Measurements from ENCODE around the gene AFMID. TPM values are rescaled to one million over a fixed set of nuclear protein-coding genes. Genes with fewer than 3 reads are reported as not detected.

AFMID gene
- total and polyA plus RNA-seq, 2 of the 13 experiments (the other 11 are each of a cell fraction or from before 2014, with no cell fraction given): 249 to 270 TPM

GRCh38 chr17:78253946-78254672, 66.9 kb downstream of the AFMID start (continued):
- TF ChIP-seq ZBTB44 (CRISPR knock-in tag; IDR thresholded peaks at IDR 0.05): peak; percentile 69; the same call in 1 of the 2 replicates
- TF ChIP-seq GFI1 (CRISPR knock-in tag; IDR thresholded peaks at IDR 0.05; ENCODE audit: borderline replicate concordance): peak; percentile 39; the same call in 1 of the 2 replicates
- TF ChIP-seq ZNF780A (CRISPR knock-in tag; IDR thresholded peaks at IDR 0.05): no peak
- peak; percentile 89 for TF ChIP-seq BCL6 (CRISPR knock-in tag; IDR thresholded peaks at IDR 0.05)
- TF ChIP-seq, protein P1, sequence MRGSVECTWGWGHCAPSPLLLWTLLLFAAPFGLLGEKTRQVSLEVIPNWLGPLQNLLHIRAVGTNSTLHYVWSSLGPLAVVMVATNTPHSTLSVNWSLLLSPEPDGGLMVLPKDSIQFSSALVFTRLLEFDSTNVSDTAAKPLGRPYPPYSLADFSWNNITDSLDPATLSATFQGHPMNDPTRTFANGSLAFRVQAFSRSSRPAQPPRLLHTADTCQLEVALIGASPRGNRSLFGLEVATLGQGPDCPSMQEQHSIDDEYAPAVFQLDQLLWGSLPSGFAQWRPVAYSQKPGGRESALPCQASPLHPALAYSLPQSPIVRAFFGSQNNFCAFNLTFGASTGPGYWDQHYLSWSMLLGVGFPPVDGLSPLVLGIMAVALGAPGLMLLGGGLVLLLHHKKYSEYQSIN (CRISPR knock-in tag; IDR thresholded peaks at IDR 0.05; ENCODE audit: borderline replicate concordance): no peak
- TF ChIP-seq MED13 (CRISPR knock-in tag; IDR thresholded peaks at IDR 0.05): no peak
- TF ChIP-seq CAMTA2 (CRISPR knock-in tag; IDR thresholded peaks at IDR 0.05; ENCODE audit: borderline replicate concordance): peak; percentile 98; the same call in 1 of the 2 replicates
- TF ChIP-seq CENPBD1 (CRISPR knock-in tag; IDR thresholded peaks at IDR 0.05; ENCODE audit: borderline replicate concordance, low read depth): no peak
- TF ChIP-seq, protein P2, sequence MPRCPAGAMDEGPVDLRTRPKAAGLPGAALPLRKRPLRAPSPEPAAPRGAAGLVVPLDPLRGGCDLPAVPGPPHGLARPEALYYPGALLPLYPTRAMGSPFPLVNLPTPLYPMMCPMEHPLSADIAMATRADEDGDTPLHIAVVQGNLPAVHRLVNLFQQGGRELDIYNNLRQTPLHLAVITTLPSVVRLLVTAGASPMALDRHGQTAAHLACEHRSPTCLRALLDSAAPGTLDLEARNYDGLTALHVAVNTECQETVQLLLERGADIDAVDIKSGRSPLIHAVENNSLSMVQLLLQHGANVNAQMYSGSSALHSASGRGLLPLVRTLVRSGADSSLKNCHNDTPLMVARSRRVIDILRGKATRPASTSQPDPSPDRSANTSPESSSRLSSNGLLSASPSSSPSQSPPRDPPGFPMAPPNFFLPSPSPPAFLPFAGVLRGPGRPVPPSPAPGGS (CRISPR knock-in tag; IDR thresholded peaks at IDR 0.05): peak; percentile 96
- TF ChIP-seq, protein P3, sequence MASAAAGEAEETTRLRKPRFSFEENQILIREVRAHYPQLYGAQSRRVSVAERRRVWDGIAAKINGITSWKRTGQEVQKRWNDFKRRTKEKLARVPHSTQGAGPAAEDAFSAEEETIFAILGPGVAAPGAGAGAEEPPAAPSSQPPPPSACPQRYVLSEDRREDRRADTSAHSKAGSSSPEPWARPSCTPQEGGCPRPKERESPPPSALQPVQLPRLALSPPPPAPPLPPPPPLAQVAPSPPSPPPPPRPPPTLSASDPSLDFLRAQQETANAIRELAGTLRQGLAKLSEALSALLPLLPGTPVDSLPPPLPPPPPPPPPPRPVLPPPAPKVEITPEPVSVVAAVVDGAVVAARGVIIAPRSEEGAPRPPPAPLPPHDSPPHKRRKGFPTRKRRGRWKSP (CRISPR knock-in tag; IDR thresholded peaks at IDR 0.05): peak; percentile 81
- TF ChIP-seq TBP (CRISPR knock-in tag; IDR thresholded peaks at IDR 0.05): peak; percentile 96
- TF ChIP-seq ZFP41 (CRISPR knock-in tag; IDR thresholded peaks at IDR 0.05; ENCODE audit: borderline replicate concordance): peak; percentile 74; the same call in 1 of the 2 replicates
- TF ChIP-seq NR1H2 (CRISPR knock-in tag; IDR thresholded peaks at IDR 0.05; ENCODE audit: borderline replicate concordance, low read depth): no peak
- TF ChIP-seq CBX5 (CRISPR knock-in tag; IDR thresholded peaks at IDR 0.05; ENCODE audit: borderline replicate concordance): peak; percentile 87; the same call in 1 of the 2 replicates
- no peak for TF ChIP-seq TRAFD1 (CRISPR knock-in tag; IDR thresholded peaks at IDR 0.05; ENCODE audit: borderline replicate concordance)
- no peak for TF ChIP-seq JDP2 (CRISPR knock-in tag; IDR thresholded peaks at IDR 0.05; ENCODE audit: borderline replicate concordance)
- peak; percentile 31; the same call in 1 of the 2 replicates for TF ChIP-seq DDIT3 (CRISPR knock-in tag; IDR thresholded peaks at IDR 0.05)
- TF ChIP-seq ZNF703 (CRISPR knock-in tag; IDR thresholded peaks at IDR 0.05; ENCODE audit: borderline replicate concordance): no peak; the same call in 1 of the 2 replicates
- TF ChIP-seq RELA (CRISPR knock-in tag; IDR thresholded peaks at IDR 0.05): peak; percentile 93
- TF ChIP-seq NFYB (CRISPR knock-in tag; IDR thresholded peaks at IDR 0.05): peak; percentile 55
- TF ChIP-seq ZNF577 (CRISPR knock-in tag; IDR thresholded peaks at IDR 0.05; ENCODE audit: borderline replicate concordance, low read depth): no peak

Measured in HepG2 (cell line).